ENCODE measurements around the gene KCNT2. TPM values are rescaled to one million over a fixed set of nuclear protein-coding genes. Genes with fewer than 3 reads are reported as not detected.

Gene KCNT2
- polyA plus RNA-seq, 4 donors: 10.1 to 12.7 (median 11.7) TPM

GRCh38 chr1:196454792-196455191, 153.4 kb downstream of the KCNT2 start:
- DNase-seq (ENCODE audit: low read depth in 4 of 4, low spot score in 3 of 4): no peak

- no peak for DNase-seq (ENCODE audit: low read depth in 4 of 4, low spot score in 3 of 4)
Observed at GRCh38 chr1:196451103-196451502, 157.1 kb downstream of the KCNT2 start.

- DNase-seq (ENCODE audit: low read depth in 4 of 4, low spot score in 3 of 4): no peak
Observed at GRCh38 chr1:196450143-196451095, 157.8 kb downstream of the KCNT2 start.

GRCh38 chr1:196449460-196449859, 158.8 kb downstream of the KCNT2 start:
- DNase-seq (ENCODE audit: low read depth in 4 of 4, low spot score in 3 of 4): no peak

- DNase-seq (ENCODE audit: low read depth in 4 of 4, low spot score in 3 of 4): no peak
Observed at GRCh38 chr1:196445775-196446174, 162.5 kb downstream of the KCNT2 start.

GRCh38 chr1:196444634-196445033, 163.6 kb downstream of the KCNT2 start:
- no peak for DNase-seq (ENCODE audit: low read depth in 4 of 4, low spot score in 3 of 4)

- no peak for DNase-seq (ENCODE audit: low read depth in 4 of 4, low spot score in 3 of 4)
Observed at GRCh38 chr1:196442366-196442765, 165.9 kb downstream of the KCNT2 start.

- DNase-seq (ENCODE audit: low read depth in 4 of 4, low spot score in 3 of 4): no peak
Observed at GRCh38 chr1:196440711-196441110, 167.5 kb downstream of the KCNT2 start.

- DNase-seq (ENCODE audit: low read depth in 4 of 4, low spot score in 3 of 4): peak in 3 of 4 donors; percentile 1 to 22 (median 10)
Observed at GRCh38 chr1:196438329-196438728, 169.9 kb downstream of the KCNT2 start.

- DNase-seq (ENCODE audit: low read depth in 4 of 4, low spot score in 3 of 4): no peak
Observed at GRCh38 chr1:196437671-196438070, 170.6 kb downstream of the KCNT2 start.

GRCh38 chr1:196433000-196433399, 175.2 kb downstream of the KCNT2 start:
- no peak for DNase-seq (ENCODE audit: low read depth in 4 of 4, low spot score in 3 of 4)

GRCh38 chr1:196427976-196428734, 180.1 kb downstream of the KCNT2 start:
- no peak for DNase-seq (ENCODE audit: low read depth in 4 of 4, low spot score in 3 of 4)

- DNase-seq (ENCODE audit: low read depth in 4 of 4, low spot score in 3 of 4): no peak
Observed at GRCh38 chr1:196425513-196425912, 182.7 kb downstream of the KCNT2 start.

GRCh38 chr1:196423612-196424011, 184.6 kb downstream of the KCNT2 start:
- DNase-seq (ENCODE audit: low read depth in 4 of 4, low spot score in 3 of 4): no peak

- DNase-seq (ENCODE audit: low read depth in 4 of 4, low spot score in 3 of 4): no peak
Observed at GRCh38 chr1:196418772-196419171, 189.5 kb downstream of the KCNT2 start.

GRCh38 chr1:196415978-196416377, 192.3 kb downstream of the KCNT2 start:
- DNase-seq (ENCODE audit: low read depth in 4 of 4, low spot score in 3 of 4): no peak

- no peak for DNase-seq (ENCODE audit: low read depth in 4 of 4, low spot score in 3 of 4)
Observed at GRCh38 chr1:196412326-196412725, 195.9 kb downstream of the KCNT2 start.

- no peak for DNase-seq (ENCODE audit: low read depth in 4 of 4, low spot score in 3 of 4)
Observed at GRCh38 chr1:196410768-196411167, 197.5 kb downstream of the KCNT2 start.

GRCh38 chr1:196409586-196409985, 198.7 kb downstream of the KCNT2 start:
- DNase-seq (ENCODE audit: low read depth in 4 of 4, low spot score in 3 of 4): no peak

- peak in 1 of 4 donors; percentile 12 for DNase-seq (ENCODE audit: low read depth in 4 of 4, low spot score in 3 of 4)
Observed at GRCh38 chr1:196407358-196408051, 200.7 kb downstream of the KCNT2 start.

- DNase-seq (ENCODE audit: low read depth in 4 of 4, low spot score in 3 of 4): no peak
Observed at GRCh38 chr1:196405839-196406238, 202.4 kb downstream of the KCNT2 start.

Measured in right renal pelvis (tissue), 4 donors.